SK-N-SH treated with all-trans-retinoic acid at 6 μM for 48 hours (cell line): ENCODE results near the gene GINS3.

ENCODE experiments used
- BACH2 ChIP-seq: fragments of 250-450 bp; sonication (Bioruptor Pico); IDR thresholded peaks from 2 replicates; pipeline ENCODE4 v1.9.0; 2021; ENCODE audit warnings: mild to moderate bottlenecking, borderline replicate concordance
- CREB5 ChIP-seq: fragments of 250-450 bp; sonication (Bioruptor Pico); IDR thresholded peaks from 2 replicates; pipeline ENCODE4 v1.5.1; 2020; ENCODE audit warnings: low read depth, mild to moderate bottlenecking, moderate library complexity
- CSDC2 ChIP-seq: fragments of 250-450 bp; sonication (Bioruptor Pico); IDR thresholded peaks from 2 replicates; pipeline ENCODE4 v1.5.0; 2020; ENCODE audit warnings: mild to moderate bottlenecking, moderate library complexity
- ESRRG ChIP-seq: fragments of 250-450 bp; sonication (Bioruptor Pico); IDR thresholded peaks from 2 replicates; pipeline ENCODE4 v1.6.1; 2021; ENCODE audit warnings: mild to moderate bottlenecking
- ISL1 ChIP-seq: fragments of 250-450 bp; sonication (Bioruptor Pico); IDR thresholded peaks from 2 replicates; pipeline ENCODE4 v2.1.2; 2022; ENCODE audit warnings: mild to moderate bottlenecking, moderate library complexity
- OSR1 ChIP-seq: fragments of 250-450 bp; sonication (Bioruptor Pico); IDR thresholded peaks from 2 replicates; pipeline ENCODE4 v1.8.0; 2022; ENCODE audit warnings: moderate library complexity, mild to moderate bottlenecking, inconsistent platforms
- PATZ1 ChIP-seq: fragments of 250-450 bp; sonication (Bioruptor Pico); IDR thresholded peaks from 2 replicates; pipeline ENCODE4 v1.8.0; 2020; ENCODE audit warnings: mild to moderate bottlenecking, moderate library complexity, borderline replicate concordance
- SNAI2 ChIP-seq: fragments of 250-450 bp; sonication (Bioruptor Pico); IDR thresholded peaks from 2 replicates; pipeline ENCODE4 v1.5.0; 2020; ENCODE audit warnings: mild to moderate bottlenecking, moderate library complexity
- TCF4 ChIP-seq: fragments of 250-450 bp; sonication (Bioruptor Pico); IDR thresholded peaks from 2 replicates; pipeline ENCODE4 v1.8.0; 2021; ENCODE audit warnings: mild to moderate bottlenecking, moderate library complexity, borderline replicate concordance
- TOX ChIP-seq: fragments of 250-450 bp; sonication (Bioruptor Pico); IDR thresholded peaks from 2 replicates; pipeline ENCODE4 v1.8.0; 2021; ENCODE audit warnings: mild to moderate bottlenecking, moderate library complexity, borderline replicate concordance
- TSHZ2 ChIP-seq: fragments of 250-450 bp; sonication (Bioruptor Pico); IDR thresholded peaks from 2 replicates; pipeline ENCODE4 v1.5.0; 2020; ENCODE audit warnings: mild to moderate bottlenecking, moderate library complexity
- ZFP3 ChIP-seq: fragments of 250-450 bp; sonication (Bioruptor Pico); IDR thresholded peaks from 2 replicates; pipeline ENCODE4 v1.5.0; 2020; ENCODE audit warnings: mild to moderate bottlenecking, moderate library complexity
- ZNF565 ChIP-seq: fragments of 450-650 bp; formaldehyde crosslinking; conservative IDR thresholded peaks from 2 replicates; pipeline ENCODE4 v1.5.0; 2020; ENCODE audit warnings: low read depth, mild to moderate bottlenecking, moderate library complexity

GRCh38 chr16:58425245-58425644 lies 33.0 kb downstream of the GINS3 start:
- TF ChIP-seq BACH2 (CRISPR knock-in tag) (no peak), ISL1 (no peak), PATZ1 (CRISPR knock-in tag) (no peak), ZNF565 (CRISPR knock-in tag) (no peak), TOX (CRISPR knock-in tag) (no peak), OSR1 (no peak), TSHZ2 (CRISPR knock-in tag) (no peak), ESRRG (CRISPR knock-in tag) (no peak), SNAI2 (CRISPR knock-in tag) (no peak), TCF4 (CRISPR knock-in tag) (no peak), ZFP3 (CRISPR knock-in tag) (no peak), CSDC2 (CRISPR knock-in tag) (no peak), CREB5 (CRISPR knock-in tag) (no peak)
